ENCODE results near the gene THBS2.

The THBS2 gene

DNA sequence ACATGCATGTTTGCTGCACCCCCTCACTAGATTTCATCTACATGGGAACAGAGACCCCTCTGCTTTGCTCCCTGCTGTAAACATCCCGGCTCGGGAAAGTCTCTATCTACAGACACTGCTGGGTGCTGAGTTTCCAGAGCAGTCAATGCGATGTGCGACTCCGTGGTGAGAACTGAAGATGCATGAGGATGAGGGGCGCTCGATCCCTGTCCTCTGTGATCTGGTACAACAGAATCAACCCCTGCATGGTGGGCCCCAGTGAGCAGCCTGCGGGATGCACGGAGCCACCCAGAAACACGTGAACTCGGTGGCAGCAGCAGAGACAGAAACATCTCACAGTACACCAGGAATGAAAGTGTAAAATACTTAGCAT lies 83.1 kb downstream of the THBS2 start:
- no peaks in the 10 kb centered on the region for H3K27me3 ChIP-seq (replicated peaks; ENCODE audit: control insufficient read depth, insufficient read depth, low read length, poor library complexity, severe bottlenecking)
- no peaks in the 10 kb centered on the region for H3K9me3 ChIP-seq (ENCODE audit: control insufficient read depth, low read length)
- H3K4me1 ChIP-seq (ENCODE audit: control insufficient read depth, insufficient read depth, low read length, poor library complexity, severe bottlenecking): no peaks in the 10 kb centered on the region
- no peak overlapping the region for H3K4me3 ChIP-seq (ENCODE audit: insufficient read depth, low read depth, low read length, poor library complexity, severe bottlenecking)
- no peaks in the 10 kb centered on the region for H3K36me3 ChIP-seq (ENCODE audit: control insufficient read depth, insufficient read depth, low read length)
- no peak overlapping the region for H3K27ac ChIP-seq (ENCODE audit: insufficient read depth, low read length, poor library complexity, severe bottlenecking)
- no peak for DNase-seq

DNA sequence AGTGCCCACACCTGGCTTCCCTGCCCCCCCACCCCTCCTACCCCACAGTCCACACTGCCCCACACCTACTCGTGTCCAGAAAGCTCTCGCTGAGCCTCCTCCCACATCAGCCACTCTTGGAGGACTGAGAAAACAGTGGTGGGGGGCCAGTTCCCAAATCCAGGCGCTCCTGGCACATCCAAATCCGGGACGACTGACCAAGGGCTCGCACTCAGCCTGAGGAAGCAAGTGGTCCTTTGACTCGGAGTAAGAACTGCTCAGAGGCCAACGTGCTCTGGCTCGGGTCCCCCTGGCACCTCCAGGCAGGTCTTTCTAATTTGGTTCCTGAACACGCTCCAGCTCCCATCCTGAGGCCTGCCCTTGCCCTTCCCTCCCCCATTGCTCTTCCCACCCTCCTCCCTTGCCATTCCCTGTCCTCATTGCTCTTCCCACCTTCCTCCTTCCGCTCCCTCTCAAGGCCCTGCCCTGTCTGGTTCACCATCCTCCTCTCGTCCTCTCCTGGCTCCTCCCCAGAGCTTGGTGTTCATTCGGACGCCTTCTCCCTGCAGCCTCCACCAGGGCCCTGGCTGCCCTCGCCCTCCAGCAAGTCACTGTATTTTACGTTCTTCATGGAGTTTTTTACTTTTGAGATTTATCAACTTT lies 83.6 kb downstream of the THBS2 start:
- no peak overlapping the region for H3K27ac ChIP-seq (ENCODE audit: insufficient read depth, low read length, poor library complexity, severe bottlenecking)
- H3K4me1 ChIP-seq (ENCODE audit: control insufficient read depth, insufficient read depth, low read length, poor library complexity, severe bottlenecking): no peaks in the 10 kb centered on the region
- H3K27me3 ChIP-seq (replicated peaks; ENCODE audit: control insufficient read depth, insufficient read depth, low read length, poor library complexity, severe bottlenecking): no peaks in the 10 kb centered on the region
- H3K4me3 ChIP-seq (ENCODE audit: insufficient read depth, low read depth, low read length, poor library complexity, severe bottlenecking): no peak overlapping the region
- no peaks in the 10 kb centered on the region for H3K36me3 ChIP-seq (ENCODE audit: control insufficient read depth, insufficient read depth, low read length)
- H3K9me3 ChIP-seq (ENCODE audit: control insufficient read depth, low read length): no peaks in the 10 kb centered on the region
- no peak for DNase-seq

DNA sequence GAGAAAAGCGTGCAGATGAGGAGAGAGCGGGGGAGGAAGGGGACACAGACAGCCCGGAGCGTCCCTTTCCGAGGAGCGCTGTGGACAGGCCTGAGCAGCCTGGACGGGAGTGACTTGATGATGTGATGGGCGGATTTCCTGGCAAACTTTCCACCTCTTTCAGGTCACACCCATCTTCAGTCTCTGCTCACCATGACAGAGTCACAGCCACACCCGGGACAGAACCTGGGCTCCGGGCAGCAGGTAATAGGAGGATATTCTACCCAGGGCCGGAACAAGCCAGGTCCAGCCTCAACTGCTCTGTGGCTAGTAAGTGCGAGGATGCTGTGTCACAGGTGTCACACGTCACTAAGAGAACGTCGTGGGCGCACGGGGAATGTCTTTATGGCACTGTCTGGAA lies 84.3 kb downstream of the THBS2 start:
- DNase-seq: no peak
- Histone ChIP-seq H3K27ac (ENCODE audit: insufficient read depth, low read length, poor library complexity, severe bottlenecking) (no peak overlapping the region), H3K4me3 (ENCODE audit: insufficient read depth, low read depth, low read length, poor library complexity, severe bottlenecking) (no peak overlapping the region), H3K9me3 (ENCODE audit: control insufficient read depth, low read length) (no peaks in the 10 kb centered on the region), H3K36me3 (ENCODE audit: control insufficient read depth, insufficient read depth, low read length) (no peaks in the 10 kb centered on the region), H3K4me1 (ENCODE audit: control insufficient read depth, insufficient read depth, low read length, poor library complexity, severe bottlenecking) (no peaks in the 10 kb centered on the region), H3K27me3 (replicated peaks; ENCODE audit: control insufficient read depth, insufficient read depth, low read length, poor library complexity, severe bottlenecking) (no peaks in the 10 kb centered on the region)

DNA sequence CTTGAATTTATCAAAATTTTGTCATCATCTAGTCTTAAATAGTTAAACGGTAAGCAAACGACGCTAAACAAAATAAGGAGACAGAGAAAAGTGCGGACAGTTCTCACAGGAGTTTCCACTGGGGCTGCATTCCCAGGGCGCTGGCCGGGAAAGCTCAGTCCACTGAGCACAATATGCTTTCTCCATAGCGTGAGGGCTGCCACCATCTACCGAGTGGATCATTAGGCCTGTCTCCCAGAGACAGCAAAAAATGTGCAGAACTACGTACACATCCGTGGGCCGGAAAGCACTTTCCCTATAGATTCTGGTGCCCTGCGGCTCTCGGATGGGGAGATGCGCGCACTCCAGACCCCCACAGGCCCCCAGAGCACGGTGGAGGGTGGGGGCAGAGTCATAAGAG lies 84.9 kb downstream of the THBS2 start:
- DNase-seq: no peak
- Histone ChIP-seq H3K9me3 (ENCODE audit: control insufficient read depth, low read length) (no peaks in the 10 kb centered on the region), H3K27me3 (replicated peaks; ENCODE audit: control insufficient read depth, insufficient read depth, low read length, poor library complexity, severe bottlenecking) (no peaks in the 10 kb centered on the region), H3K4me3 (ENCODE audit: insufficient read depth, low read depth, low read length, poor library complexity, severe bottlenecking) (no peak overlapping the region), H3K27ac (ENCODE audit: insufficient read depth, low read length, poor library complexity, severe bottlenecking) (no peak overlapping the region), H3K36me3 (ENCODE audit: control insufficient read depth, insufficient read depth, low read length) (no peaks in the 10 kb centered on the region), H3K4me1 (ENCODE audit: control insufficient read depth, insufficient read depth, low read length, poor library complexity, severe bottlenecking) (no peaks in the 10 kb centered on the region)

DNA sequence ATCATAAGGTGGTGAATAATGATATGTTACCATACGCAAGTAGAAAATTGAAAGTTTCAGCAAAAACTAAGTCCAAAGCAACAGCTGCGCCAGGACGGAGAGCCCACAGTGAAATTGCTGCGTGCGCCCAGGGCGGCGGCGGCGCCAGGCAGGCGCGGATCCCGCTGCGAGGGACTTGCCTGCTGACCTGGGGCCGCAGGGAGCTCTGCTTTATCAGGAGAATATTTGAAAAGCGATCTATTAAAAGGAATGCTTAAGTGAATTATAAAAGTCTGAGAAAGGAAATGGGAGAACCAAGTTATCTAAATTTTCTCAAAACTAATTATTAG lies 85.4 kb downstream of the THBS2 start:
- no peak overlapping the region for H3K4me3 ChIP-seq (ENCODE audit: insufficient read depth, low read depth, low read length, poor library complexity, severe bottlenecking)
- DNase-seq: no peak
- H3K27me3 ChIP-seq (replicated peaks; ENCODE audit: control insufficient read depth, insufficient read depth, low read length, poor library complexity, severe bottlenecking): no peaks in the 10 kb centered on the region
- no peaks in the 10 kb centered on the region for H3K9me3 ChIP-seq (ENCODE audit: control insufficient read depth, low read length)
- H3K36me3 ChIP-seq (ENCODE audit: control insufficient read depth, insufficient read depth, low read length): no peaks in the 10 kb centered on the region
- H3K4me1 ChIP-seq (ENCODE audit: control insufficient read depth, insufficient read depth, low read length, poor library complexity, severe bottlenecking): no peaks in the 10 kb centered on the region
- H3K27ac ChIP-seq (ENCODE audit: insufficient read depth, low read length, poor library complexity, severe bottlenecking): no peak overlapping the region

DNA sequence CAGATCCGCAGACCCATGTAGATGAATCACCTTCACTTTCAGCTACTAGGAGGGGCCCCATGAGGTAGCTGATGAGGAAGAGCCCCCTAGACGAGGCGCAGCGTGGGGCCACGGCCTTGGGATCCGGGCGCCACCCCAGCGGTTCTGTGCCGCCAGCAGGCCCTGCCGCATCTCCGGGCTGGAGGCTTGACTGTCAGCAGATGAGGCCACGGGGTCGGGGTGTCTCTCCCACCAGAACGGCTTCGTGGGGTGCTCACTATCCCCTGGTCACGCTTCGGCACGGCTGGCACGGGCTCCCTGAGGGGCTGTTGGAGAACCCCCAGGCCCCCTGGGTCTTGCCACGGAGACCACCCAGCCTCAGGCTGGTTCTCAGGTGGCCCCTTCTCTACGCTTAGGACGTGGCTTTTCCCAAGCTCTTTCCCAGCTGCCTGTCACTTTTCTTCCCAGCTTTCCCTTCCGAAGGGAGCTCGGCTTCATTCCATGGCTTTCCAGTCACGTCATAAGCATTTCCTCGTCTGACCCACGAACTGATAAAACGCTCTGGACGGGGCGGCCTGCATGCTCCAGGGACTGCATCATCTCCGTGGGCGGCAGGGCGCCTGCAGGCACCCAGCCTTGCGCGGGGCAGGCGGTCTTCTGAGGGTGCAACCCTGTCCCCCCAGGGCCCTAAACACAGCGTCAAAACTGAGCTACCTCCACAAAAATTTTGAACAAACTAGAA lies 85.9 kb downstream of the THBS2 start:
- H3K27ac ChIP-seq (ENCODE audit: insufficient read depth, low read length, poor library complexity, severe bottlenecking): no peak overlapping the region
- no peak overlapping the region for H3K4me3 ChIP-seq (ENCODE audit: insufficient read depth, low read depth, low read length, poor library complexity, severe bottlenecking)

DNA sequence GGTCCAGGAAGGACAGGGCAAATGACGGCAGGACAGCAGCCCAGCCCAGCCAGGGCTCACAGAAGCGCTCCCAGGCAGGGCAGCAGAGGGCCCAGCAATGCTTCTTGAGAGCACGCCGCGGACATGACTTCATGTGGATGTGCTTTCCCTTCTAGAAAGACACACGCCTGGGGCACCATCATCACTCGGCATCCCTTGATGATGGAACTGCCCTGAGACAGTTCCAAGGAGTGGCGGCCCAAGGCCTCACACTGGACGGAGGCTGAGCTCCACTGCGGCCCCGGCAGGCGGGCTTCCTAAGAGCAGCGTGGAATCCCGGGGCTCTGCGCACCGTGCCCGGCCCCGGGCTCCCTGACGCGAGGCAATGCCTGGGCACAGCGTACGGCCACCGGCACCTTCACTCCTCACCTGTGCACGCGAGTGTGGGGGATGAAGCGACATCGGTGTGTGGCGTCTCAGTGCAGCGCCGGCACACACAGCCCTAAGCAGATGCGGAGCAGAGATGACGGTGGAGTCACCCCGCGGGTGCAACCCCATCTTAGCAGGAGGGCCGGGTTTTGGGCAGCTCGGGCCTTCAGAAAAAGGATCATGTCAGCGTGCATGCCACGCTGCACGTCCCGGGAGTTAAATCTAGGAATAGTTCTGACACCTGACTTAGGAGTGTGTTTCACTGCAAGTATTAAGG lies 86.6 kb downstream of the THBS2 start:
- Histone ChIP-seq H3K27ac (ENCODE audit: insufficient read depth, low read length, poor library complexity, severe bottlenecking) (no peak overlapping the region), H3K36me3 (ENCODE audit: control insufficient read depth, insufficient read depth, low read length) (no peaks in the 10 kb centered on the region), H3K4me3 (ENCODE audit: insufficient read depth, low read depth, low read length, poor library complexity, severe bottlenecking) (no peak overlapping the region), H3K27me3 (replicated peaks; ENCODE audit: control insufficient read depth, insufficient read depth, low read length, poor library complexity, severe bottlenecking) (no peaks in the 10 kb centered on the region), H3K4me1 (ENCODE audit: control insufficient read depth, insufficient read depth, low read length, poor library complexity, severe bottlenecking) (no peaks in the 10 kb centered on the region), H3K9me3 (ENCODE audit: control insufficient read depth, low read length) (no peaks in the 10 kb centered on the region)
- no peak for DNase-seq

More for the DNA sequence above, 85.9 kb downstream of the THBS2 start:
- H3K9me3 ChIP-seq (ENCODE audit: control insufficient read depth, low read length): no peaks in the 10 kb centered on the region
- DNase-seq: no peak
- H3K4me1 ChIP-seq (ENCODE audit: control insufficient read depth, insufficient read depth, low read length, poor library complexity, severe bottlenecking): no peaks in the 10 kb centered on the region
- no peaks in the 10 kb centered on the region for H3K27me3 ChIP-seq (replicated peaks; ENCODE audit: control insufficient read depth, insufficient read depth, low read length, poor library complexity, severe bottlenecking)
- H3K36me3 ChIP-seq (ENCODE audit: control insufficient read depth, insufficient read depth, low read length): no peaks in the 10 kb centered on the region

Data from effector memory CD4-positive, alpha-beta T cell (primary cell).